Esophagus squamous epithelium (tissue), 4 donors: ENCODE measurements around the gene NHERF1.

Experiments used
- POLR2A ChIP-seq, 4 donors: fragments of 450-650 bp; IDR thresholded peaks; one replicate each; pipeline ENCODE4 v1.6.1; 2017; ENCODE audit warnings: antibody characterized with exemption in 4 of 4, mild to moderate bottlenecking in 4 of 4, moderate library complexity in 3 of 4
- TF ChIP-seq, protein P1 (sequence below), 6 experiments: fragments of 450-650 bp in 4 of 6; fragments of 200-600 bp in 2 of 6; sonication (generic) in 2 of 6; IDR thresholded peaks; one replicate each; pipeline ENCODE4 v1.5.1; 2016 to 2019; ENCODE audit warnings: antibody characterized with exemption in 6 of 6, mild to moderate bottlenecking in 4 of 6, moderate library complexity in 4 of 6

DNA sequence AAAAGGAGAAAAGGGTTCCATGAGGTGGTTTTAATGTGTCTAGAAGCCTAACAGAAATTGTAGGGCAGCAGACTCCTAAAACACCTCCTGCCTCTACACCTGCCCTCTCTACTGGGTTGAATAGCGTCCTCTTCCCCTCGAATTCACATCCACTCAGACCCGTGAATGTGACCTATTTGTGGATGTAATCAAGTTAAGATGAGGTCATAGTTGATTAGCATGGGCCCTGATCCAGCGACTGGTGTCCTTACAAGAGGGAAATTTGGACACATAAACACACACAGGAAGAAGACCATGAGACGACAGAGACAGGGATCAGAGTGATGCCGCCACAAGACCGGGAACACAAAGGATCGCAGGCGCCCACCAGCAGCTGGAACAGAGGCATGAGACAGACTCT, 49.2 kb upstream of the NHERF1 start:
- TF ChIP-seq, protein P1, sequence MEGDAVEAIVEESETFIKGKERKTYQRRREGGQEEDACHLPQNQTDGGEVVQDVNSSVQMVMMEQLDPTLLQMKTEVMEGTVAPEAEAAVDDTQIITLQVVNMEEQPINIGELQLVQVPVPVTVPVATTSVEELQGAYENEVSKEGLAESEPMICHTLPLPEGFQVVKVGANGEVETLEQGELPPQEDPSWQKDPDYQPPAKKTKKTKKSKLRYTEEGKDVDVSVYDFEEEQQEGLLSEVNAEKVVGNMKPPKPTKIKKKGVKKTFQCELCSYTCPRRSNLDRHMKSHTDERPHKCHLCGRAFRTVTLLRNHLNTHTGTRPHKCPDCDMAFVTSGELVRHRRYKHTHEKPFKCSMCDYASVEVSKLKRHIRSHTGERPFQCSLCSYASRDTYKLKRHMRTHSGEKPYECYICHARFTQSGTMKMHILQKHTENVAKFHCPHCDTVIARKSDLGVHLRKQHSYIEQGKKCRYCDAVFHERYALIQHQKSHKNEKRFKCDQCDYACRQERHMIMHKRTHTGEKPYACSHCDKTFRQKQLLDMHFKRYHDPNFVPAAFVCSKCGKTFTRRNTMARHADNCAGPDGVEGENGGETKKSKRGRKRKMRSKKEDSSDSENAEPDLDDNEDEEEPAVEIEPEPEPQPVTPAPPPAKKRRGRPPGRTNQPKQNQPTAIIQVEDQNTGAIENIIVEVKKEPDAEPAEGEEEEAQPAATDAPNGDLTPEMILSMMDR (IDR thresholded peaks at IDR 0.05) = no peak
- TF ChIP-seq POLR2A (IDR thresholded peaks at IDR 0.05) = no peak
